Measurements from ENCODE around the gene ATP8A2. TPM values are rescaled to one million over a fixed set of nuclear protein-coding genes. Genes with fewer than 3 reads are reported as not detected.

The ATP8A2 gene
- total RNA-seq, 1 donor = 0.72 TPM

DNA sequence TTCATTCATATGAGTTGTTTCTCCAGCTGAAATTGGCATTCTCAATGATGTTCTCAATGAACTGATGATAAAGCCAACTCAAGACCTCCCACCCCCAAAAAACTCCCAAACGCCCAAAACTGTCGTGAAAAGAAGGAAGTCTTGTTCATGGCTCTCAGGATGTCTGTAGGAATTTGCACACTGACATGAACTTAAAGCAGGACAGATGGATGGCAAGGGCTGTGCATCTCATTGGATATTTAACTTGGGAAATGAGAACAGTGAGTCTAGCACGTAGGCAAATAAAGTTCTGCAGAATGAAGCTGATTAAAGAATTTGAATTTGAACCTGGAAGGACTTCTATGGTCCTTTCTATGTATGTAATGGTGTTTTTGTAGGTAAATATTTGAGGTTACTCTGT, 374.4 kb downstream of the ATP8A2 start:
- Histone ChIP-seq H3K36me3 (ENCODE audit: insufficient read depth, low read length) (no peaks in the 10 kb centered on the region), H3K9me3 (ENCODE audit: low read depth, low read length) (no peaks in the 10 kb centered on the region), H2AFZ (ENCODE audit: low read length) (no peak overlapping the region), H3K79me2 (ENCODE audit: insufficient read depth, low read length) (no peaks in the 10 kb centered on the region), H3K4me2 (ENCODE audit: insufficient read depth, low read length) (no peak overlapping the region), H3K4me1 (ENCODE audit: insufficient read depth, low read length) (no peaks in the 10 kb centered on the region), H4K20me1 (ENCODE audit: insufficient read depth, low read length) (no peaks in the 10 kb centered on the region), H3K27ac (ENCODE audit: low read depth, low read length) (no peak overlapping the region), H3K4me3 (ENCODE audit: insufficient read depth, low read length) (no peak overlapping the region), H3K27me3 (ENCODE audit: insufficient read depth, low read length) (no peaks in the 10 kb centered on the region)
- TF ChIP-seq, protein P1, sequence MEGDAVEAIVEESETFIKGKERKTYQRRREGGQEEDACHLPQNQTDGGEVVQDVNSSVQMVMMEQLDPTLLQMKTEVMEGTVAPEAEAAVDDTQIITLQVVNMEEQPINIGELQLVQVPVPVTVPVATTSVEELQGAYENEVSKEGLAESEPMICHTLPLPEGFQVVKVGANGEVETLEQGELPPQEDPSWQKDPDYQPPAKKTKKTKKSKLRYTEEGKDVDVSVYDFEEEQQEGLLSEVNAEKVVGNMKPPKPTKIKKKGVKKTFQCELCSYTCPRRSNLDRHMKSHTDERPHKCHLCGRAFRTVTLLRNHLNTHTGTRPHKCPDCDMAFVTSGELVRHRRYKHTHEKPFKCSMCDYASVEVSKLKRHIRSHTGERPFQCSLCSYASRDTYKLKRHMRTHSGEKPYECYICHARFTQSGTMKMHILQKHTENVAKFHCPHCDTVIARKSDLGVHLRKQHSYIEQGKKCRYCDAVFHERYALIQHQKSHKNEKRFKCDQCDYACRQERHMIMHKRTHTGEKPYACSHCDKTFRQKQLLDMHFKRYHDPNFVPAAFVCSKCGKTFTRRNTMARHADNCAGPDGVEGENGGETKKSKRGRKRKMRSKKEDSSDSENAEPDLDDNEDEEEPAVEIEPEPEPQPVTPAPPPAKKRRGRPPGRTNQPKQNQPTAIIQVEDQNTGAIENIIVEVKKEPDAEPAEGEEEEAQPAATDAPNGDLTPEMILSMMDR (IDR thresholded peaks at IDR 0.05; ENCODE audit: extremely low read depth, low read depth, low read length) = no peak
- no peak for DNase-seq (ENCODE audit: insufficient read length, low spot score, missing footprints)

DNA sequence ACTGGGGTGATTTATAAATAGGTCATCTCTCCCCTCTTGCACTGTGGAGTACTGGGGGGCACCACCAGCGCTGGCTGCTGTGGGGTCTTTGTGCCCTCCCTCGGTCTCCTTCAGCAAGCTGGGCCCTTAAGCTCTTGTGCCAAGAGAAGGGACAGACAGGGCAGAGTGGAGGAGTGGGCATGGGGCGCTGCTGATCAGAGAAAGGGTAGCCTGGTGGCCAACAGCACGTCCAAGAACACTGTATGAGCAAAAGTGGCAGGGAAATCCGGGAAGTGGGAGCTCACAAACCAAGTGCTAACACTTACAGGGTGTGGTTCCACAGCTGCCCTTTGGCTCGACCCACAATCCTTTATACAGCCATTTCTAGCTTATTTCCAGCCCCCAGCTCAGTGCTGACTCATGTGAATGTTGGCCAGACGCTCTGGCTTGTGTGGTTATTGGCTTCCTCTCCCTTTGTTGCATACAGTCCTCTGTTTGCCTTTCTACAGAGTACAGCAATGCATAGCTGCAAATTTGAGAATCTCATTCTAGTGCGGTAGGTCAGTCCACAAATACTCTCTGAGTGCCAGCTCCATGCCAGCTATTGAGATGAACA, 381.3 kb downstream of the ATP8A2 start:
- TF ChIP-seq, protein P1 (IDR thresholded peaks at IDR 0.05; ENCODE audit: extremely low read depth, low read depth, low read length) = no peak
- H3K4me3 ChIP-seq (ENCODE audit: insufficient read depth, low read length) = no peak overlapping the region
- no peaks in the 10 kb centered on the region for H4K20me1 ChIP-seq (ENCODE audit: insufficient read depth, low read length)
- H3K36me3 ChIP-seq (ENCODE audit: insufficient read depth, low read length) = no peaks in the 10 kb centered on the region
- H3K4me1 ChIP-seq (ENCODE audit: insufficient read depth, low read length) = peaks cover 18% of the 10 kb centered on the region
- DNase-seq (ENCODE audit: insufficient read length, low spot score, missing footprints) = peak; percentile 93
- no peaks in the 10 kb centered on the region for H3K9me3 ChIP-seq (ENCODE audit: low read depth, low read length)
- peak overlapping the region; percentile 75 for H2AFZ ChIP-seq (ENCODE audit: low read length)
- H3K27me3 ChIP-seq (ENCODE audit: insufficient read depth, low read length) = no peaks in the 10 kb centered on the region
- no peaks in the 10 kb centered on the region for H3K79me2 ChIP-seq (ENCODE audit: insufficient read depth, low read length)
- H3K4me2 ChIP-seq (ENCODE audit: insufficient read depth, low read length) = peak overlapping the region; percentile 50
- no peak overlapping the region for H3K27ac ChIP-seq (ENCODE audit: low read depth, low read length)

- no peaks in the 10 kb centered on the region for H3K9me3 ChIP-seq (ENCODE audit: low read depth, low read length)
- no peak overlapping the region for H3K4me2 ChIP-seq (ENCODE audit: insufficient read depth, low read length)
- no peak overlapping the region for H3K27ac ChIP-seq (ENCODE audit: low read depth, low read length)
These were observed 382.2 kb downstream of the ATP8A2 start for GRCh38 chr13:25753976-25754375.

GRCh38 chr13:25756251-25756650, 384.5 kb downstream of the ATP8A2 start:
- Histone ChIP-seq H3K79me2 (ENCODE audit: insufficient read depth, low read length) (no peaks in the 10 kb centered on the region), H3K4me3 (ENCODE audit: insufficient read depth, low read length) (no peak overlapping the region), H3K27ac (ENCODE audit: low read depth, low read length) (no peak overlapping the region), H3K4me2 (ENCODE audit: insufficient read depth, low read length) (no peak overlapping the region), H2AFZ (ENCODE audit: low read length) (no peak overlapping the region), H3K27me3 (ENCODE audit: insufficient read depth, low read length) (no peaks in the 10 kb centered on the region), H3K36me3 (ENCODE audit: insufficient read depth, low read length) (no peaks in the 10 kb centered on the region), H4K20me1 (ENCODE audit: insufficient read depth, low read length) (no peaks in the 10 kb centered on the region), H3K4me1 (ENCODE audit: insufficient read depth, low read length) (peaks cover 18% of the 10 kb centered on the region), H3K9me3 (ENCODE audit: low read depth, low read length) (no peaks in the 10 kb centered on the region)
- TF ChIP-seq, protein P1 (IDR thresholded peaks at IDR 0.05; ENCODE audit: extremely low read depth, low read depth, low read length) = no peak
- DNase-seq (ENCODE audit: insufficient read length, low spot score, missing footprints) = no peak

More at GRCh38 chr13:25753976-25754375, 382.2 kb downstream of the ATP8A2 start:
- DNase-seq (ENCODE audit: insufficient read length, low spot score, missing footprints) = no peak
- TF ChIP-seq, protein P1 (IDR thresholded peaks at IDR 0.05; ENCODE audit: extremely low read depth, low read depth, low read length) = no peak
- Histone ChIP-seq H3K36me3 (ENCODE audit: insufficient read depth, low read length) (no peaks in the 10 kb centered on the region), H4K20me1 (ENCODE audit: insufficient read depth, low read length) (no peaks in the 10 kb centered on the region), H3K4me1 (ENCODE audit: insufficient read depth, low read length) (peaks cover 18% of the 10 kb centered on the region), H3K4me3 (ENCODE audit: insufficient read depth, low read length) (no peak overlapping the region), H2AFZ (ENCODE audit: low read length) (no peak overlapping the region), H3K79me2 (ENCODE audit: insufficient read depth, low read length) (no peaks in the 10 kb centered on the region), H3K27me3 (ENCODE audit: insufficient read depth, low read length) (no peaks in the 10 kb centered on the region)

Measured in osteoblast (primary cell).